ENCODE data around the gene AOC3. TPM values are rescaled to one million over a fixed set of nuclear protein-coding genes. Genes with fewer than 3 reads are reported as not detected.

Gene AOC3
- polyA plus RNA-seq, 1 experiment: 0.12 TPM

DNA sequence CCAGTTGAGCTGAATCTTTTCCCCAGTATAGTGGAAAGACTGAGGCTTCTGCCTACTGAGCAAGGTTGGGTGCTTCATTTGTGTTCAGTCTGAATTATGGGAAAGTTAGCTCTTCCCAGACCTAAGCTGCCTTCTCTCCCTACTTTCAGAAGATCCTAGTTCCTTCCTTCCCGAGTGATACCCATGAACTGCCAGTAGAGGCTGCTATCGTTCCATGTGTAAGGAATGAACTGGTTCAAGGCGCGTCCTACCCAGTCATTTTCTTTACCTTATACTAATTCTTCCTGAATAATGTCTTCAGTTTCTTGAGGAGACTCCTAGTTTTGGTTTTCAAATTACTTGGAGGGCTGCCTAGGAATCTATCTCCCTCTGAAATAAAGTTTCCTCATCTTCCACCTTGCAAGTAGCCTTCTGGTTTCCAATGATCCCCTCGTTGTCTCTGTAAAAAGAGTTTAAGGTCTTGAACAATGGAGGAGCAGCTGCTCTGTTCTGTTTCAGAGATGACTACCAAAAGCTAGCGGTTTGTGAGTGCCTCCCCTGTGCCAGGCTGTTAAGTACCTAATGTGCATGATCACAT lies 7.6 kb upstream of the AOC3 start:
- Histone ChIP-seq H3K27ac (ENCODE audit: low read depth, low read length) (no peak overlapping the region), H3K4me3 (ENCODE audit: low read depth, low read length) (no peak overlapping the region), H3K27me3 (ENCODE audit: control insufficient read depth, insufficient read depth, low read length) (no peaks in the 10 kb centered on the region), H3K9me3 (ENCODE audit: control insufficient read depth, insufficient read depth, low read length) (no peaks in the 10 kb centered on the region)
- ChIA-PET CTCF (interaction anchor here (0.6 to 4.4 kb wide), 25 partner anchors 9 to 334 kb away, joined by 3 to 98 read pairs (median 3); partner anchors contain the start of genes BECN1, PSME3, PTGES3L and RPL27), POLR2A (no interaction called here)
- TF ChIP-seq CTCF (IDR thresholded peaks at IDR 0.05; ENCODE audit: low read depth, low read length): peak; percentile 100
- DNase-seq (ENCODE audit: low read depth, low spot score): peak; percentile 48

- POLR2A ChIA-PET: interaction anchor here (1.1 to 1.5 kb wide), 3 partner anchors 20 to 153 kb away, joined by 3 to 8 read pairs (median 3); partner anchors contain the start of genes BECN1 and RPL27
- Histone ChIP-seq H3K27me3 (ENCODE audit: control insufficient read depth, insufficient read depth, low read length) (no peaks in the 10 kb centered on the region), H3K9me3 (ENCODE audit: control insufficient read depth, insufficient read depth, low read length) (no peaks in the 10 kb centered on the region), H3K4me3 (ENCODE audit: low read depth, low read length) (no peak within 1 kb of the TSS), H3K27ac (ENCODE audit: low read depth, low read length) (no peak within 1 kb of the TSS)
- no peak for TF ChIP-seq CTCF (IDR thresholded peaks at IDR 0.05; ENCODE audit: low read depth, low read length)
- CTCF ChIA-PET: interaction anchor here (0.6 to 4.4 kb wide), 12 partner anchors 9 to 153 kb away, joined by 3 to 98 read pairs (median 6); partner anchors contain the start of genes PSME3 and RPL27
- DNase-seq (ENCODE audit: low read depth, low spot score): no peak
Observed at GRCh38 chr17:42844271-42844670, 6.7 kb upstream of the AOC3 start, which contains the start of gene AOC2. AOC2 (plus strand) TSS chr17:42844580; CDS start chr17:42844627, 47 bp downstream.

GRCh38 chr17:42844761-42845555 lies 6.0 kb upstream of the AOC3 start:
- Histone ChIP-seq H3K27me3 (ENCODE audit: control insufficient read depth, insufficient read depth, low read length) (peaks cover 4% of the 10 kb centered on the region), H3K9me3 (ENCODE audit: control insufficient read depth, insufficient read depth, low read length) (no peaks in the 10 kb centered on the region), H3K4me3 (ENCODE audit: low read depth, low read length) (no peak overlapping the region), H3K27ac (ENCODE audit: low read depth, low read length) (no peak overlapping the region)
- ChIA-PET POLR2A (interaction anchor here (1.1 to 1.5 kb wide), 3 partner anchors 21 to 153 kb away, joined by 3 to 8 read pairs (median 3); partner anchors contain the start of genes BECN1 and RPL27), CTCF (interaction anchor here (0.5 to 4.4 kb wide), 8 partner anchors 9 to 152 kb away, joined by 3 to 98 read pairs (median 4); no protein-coding TSS in a partner anchor)
- DNase-seq (ENCODE audit: low read depth, low spot score): no peak
- TF ChIP-seq CTCF (IDR thresholded peaks at IDR 0.05; ENCODE audit: low read depth, low read length): no peak

- Histone ChIP-seq H3K27me3 (ENCODE audit: control insufficient read depth, insufficient read depth, low read length) (peaks cover 4% of the 10 kb centered on the region), H3K27ac (ENCODE audit: low read depth, low read length) (no peak overlapping the region), H3K9me3 (ENCODE audit: control insufficient read depth, insufficient read depth, low read length) (no peaks in the 10 kb centered on the region), H3K4me3 (ENCODE audit: low read depth, low read length) (no peak overlapping the region)
- no peak for DNase-seq (ENCODE audit: low read depth, low spot score)
- TF ChIP-seq CTCF (IDR thresholded peaks at IDR 0.05; ENCODE audit: low read depth, low read length): no peak
- POLR2A ChIA-PET: interaction anchor here (1.5 kb wide), 1 partner anchor 83 kb away, joined by 8 read pairs; no protein-coding TSS in a partner anchor
- CTCF ChIA-PET: interaction anchor here (0.7 to 4.4 kb wide), 4 partner anchors 84 to 292 kb away, joined by 3 to 98 read pairs (median 35); no protein-coding TSS in a partner anchor
Observed at GRCh38 chr17:42845556-42845917, 5.5 kb upstream of the AOC3 start.

Measured in AG04450 (cell line).